K562 (cell line): ENCODE results near the gene ADPGK.

Experiments used
- EZH2 ChIP-seq: IDR thresholded peaks from 2 replicates; pipeline ENCODE4 v1.6.1; 2012; ENCODE audit warnings: low read depth, mild to moderate bottlenecking, inconsistent platforms, low read length, borderline replicate concordance
- SNIP1 ChIP-seq: fragments of 450-650 bp; IDR thresholded peaks from 2 replicates; pipeline ENCODE4 v1.7.1; 2017; ENCODE audit warnings: low read depth, mild to moderate bottlenecking

- TF ChIP-seq EZH2 (no peak), SNIP1 (no peak)
Measured at GRCh38 chr15:72820278-72820677, 36.7 kb upstream of the ADPGK start.
